ENCODE results near the gene MGAT4A.

- TF ChIP-seq USF2 (IDR thresholded peaks at IDR 0.05; ENCODE audit: low read length): no peak
- TF ChIP-seq, protein P1, sequence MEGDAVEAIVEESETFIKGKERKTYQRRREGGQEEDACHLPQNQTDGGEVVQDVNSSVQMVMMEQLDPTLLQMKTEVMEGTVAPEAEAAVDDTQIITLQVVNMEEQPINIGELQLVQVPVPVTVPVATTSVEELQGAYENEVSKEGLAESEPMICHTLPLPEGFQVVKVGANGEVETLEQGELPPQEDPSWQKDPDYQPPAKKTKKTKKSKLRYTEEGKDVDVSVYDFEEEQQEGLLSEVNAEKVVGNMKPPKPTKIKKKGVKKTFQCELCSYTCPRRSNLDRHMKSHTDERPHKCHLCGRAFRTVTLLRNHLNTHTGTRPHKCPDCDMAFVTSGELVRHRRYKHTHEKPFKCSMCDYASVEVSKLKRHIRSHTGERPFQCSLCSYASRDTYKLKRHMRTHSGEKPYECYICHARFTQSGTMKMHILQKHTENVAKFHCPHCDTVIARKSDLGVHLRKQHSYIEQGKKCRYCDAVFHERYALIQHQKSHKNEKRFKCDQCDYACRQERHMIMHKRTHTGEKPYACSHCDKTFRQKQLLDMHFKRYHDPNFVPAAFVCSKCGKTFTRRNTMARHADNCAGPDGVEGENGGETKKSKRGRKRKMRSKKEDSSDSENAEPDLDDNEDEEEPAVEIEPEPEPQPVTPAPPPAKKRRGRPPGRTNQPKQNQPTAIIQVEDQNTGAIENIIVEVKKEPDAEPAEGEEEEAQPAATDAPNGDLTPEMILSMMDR (IDR thresholded peaks at IDR 0.05; ENCODE audit: control extremely low read depth in 1 of 3, insufficient read depth in 1 of 3, low read depth in 1 of 3, low read length in 3 of 3): no peak
- no peak for TF ChIP-seq HDAC6 (IDR thresholded peaks at IDR 0.05; ENCODE audit: low read depth, low read length)
- TF ChIP-seq HDAC2 (IDR thresholded peaks at IDR 0.05; ENCODE audit: borderline replicate concordance in 1 of 2, low read depth in 2 of 2, low read length in 2 of 2): no peak
- no peak for TF ChIP-seq POLR2A (IDR thresholded peaks at IDR 0.05; ENCODE audit: control extremely low read depth in 1 of 2, low read depth in 2 of 2, low read length in 2 of 2)
- TF ChIP-seq ZNF274 (IDR thresholded peaks at IDR 0.05; ENCODE audit: borderline replicate concordance, extremely low read depth, low read length): no peak
Observed at GRCh38 chr2:98711506-98711905, 19.4 kb downstream of the MGAT4A start.

All from H1 (cell line).